SHP77 treated with DMSO at 0.1 percent for 48 hours (cell line): Measurements from ENCODE around the gene PRR30.
"Not testable (repeated sequence)": the region's sequence is repeated elsewhere in the genome, so short reads cannot be mapped to it uniquely, and the experiment has no call there.

Experiments used
- DNase-seq: peaks from one replicate; lab custom pipeline; 2025; lab: John Stamatoyannopoulos, UW

Gene PRR30

DNA sequence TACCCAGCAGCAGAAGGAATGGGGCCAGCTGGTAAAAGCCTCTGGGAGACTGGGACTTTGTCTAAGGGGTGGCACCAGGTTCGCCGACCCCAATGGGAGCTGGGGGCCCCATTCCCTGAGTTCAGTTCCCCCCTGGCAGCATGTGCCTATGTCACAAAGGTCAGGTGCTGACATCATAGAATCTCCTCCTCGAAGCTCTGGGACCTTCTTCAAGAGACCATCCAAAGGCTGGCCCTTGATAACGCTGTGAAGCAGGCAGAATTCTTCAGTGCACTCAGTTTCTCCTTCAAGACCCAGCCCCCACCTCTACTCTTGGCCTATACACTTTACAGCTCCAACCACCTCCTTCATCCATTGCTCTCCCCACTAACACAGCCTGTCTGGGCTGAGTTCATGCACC lies at the start of gene PRR30:
PRR30 (minus strand) TSS at position 101 of the 400 bp plus-strand sequence. CDS start 1,081 bp downstream, outside the sequence.
- no peak for DNase-seq

- DNase-seq: no peak
Measured at GRCh38 chr2:27186613-27187345, 47.6 kb upstream of the PRR30 start.

GRCh38 chr2:27185331-27186026 lies 46.3 kb upstream of the PRR30 start:
- no peak for DNase-seq

- no peak for DNase-seq
Measured at GRCh38 chr2:27184115-27184514, 44.9 kb upstream of the PRR30 start.

DNA sequence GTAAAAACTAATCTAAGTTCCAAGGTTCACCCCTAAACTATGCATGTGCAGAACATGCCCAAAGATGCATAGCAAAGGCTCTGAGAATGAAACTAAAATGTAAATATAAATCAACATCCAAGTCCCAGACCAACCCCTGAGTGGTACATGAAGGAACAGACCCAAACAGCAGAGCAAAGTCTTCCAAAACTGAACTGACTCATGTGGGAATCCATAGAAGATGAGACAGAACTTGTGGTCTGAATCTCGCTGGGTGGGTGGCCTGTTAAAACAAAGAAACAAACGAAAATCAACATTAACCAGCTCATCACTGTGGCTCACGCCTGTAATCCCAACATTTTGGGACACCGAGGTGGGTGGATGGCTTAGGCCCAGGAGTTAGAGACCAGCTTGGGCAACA lies 43.1 kb upstream of the PRR30 start:
- no peak for DNase-seq

- DNase-seq: no peak
Measured at GRCh38 chr2:27179344-27180000, 40.3 kb upstream of the PRR30 start.

- DNase-seq: no peak
Measured at GRCh38 chr2:27178469-27178868, 39.3 kb upstream of the PRR30 start.

GRCh38 chr2:27177441-27178351 lies 38.5 kb upstream of the PRR30 start:
- DNase-seq: no peak

DNA sequence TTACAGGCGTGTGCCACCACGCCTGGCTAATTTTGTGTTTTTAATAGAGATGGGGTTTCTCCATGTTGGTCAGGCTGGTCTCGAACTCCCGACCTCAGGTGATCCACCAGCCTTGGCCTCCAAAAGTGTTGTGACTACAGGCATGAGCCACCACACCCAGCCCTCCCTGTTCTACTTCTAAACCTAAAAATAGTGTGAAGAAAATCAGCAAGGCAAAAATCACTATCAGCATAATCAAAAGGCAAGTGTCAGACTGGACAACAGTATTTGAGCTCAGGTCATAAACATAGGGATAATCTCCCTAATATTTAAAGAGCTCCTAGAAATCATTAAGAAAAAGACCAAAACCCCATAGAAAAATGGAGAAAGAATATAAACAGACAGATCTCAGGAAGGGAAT lies 36.6 kb upstream of the PRR30 start:
- DNase-seq: not testable (repeated sequence)

DNA sequence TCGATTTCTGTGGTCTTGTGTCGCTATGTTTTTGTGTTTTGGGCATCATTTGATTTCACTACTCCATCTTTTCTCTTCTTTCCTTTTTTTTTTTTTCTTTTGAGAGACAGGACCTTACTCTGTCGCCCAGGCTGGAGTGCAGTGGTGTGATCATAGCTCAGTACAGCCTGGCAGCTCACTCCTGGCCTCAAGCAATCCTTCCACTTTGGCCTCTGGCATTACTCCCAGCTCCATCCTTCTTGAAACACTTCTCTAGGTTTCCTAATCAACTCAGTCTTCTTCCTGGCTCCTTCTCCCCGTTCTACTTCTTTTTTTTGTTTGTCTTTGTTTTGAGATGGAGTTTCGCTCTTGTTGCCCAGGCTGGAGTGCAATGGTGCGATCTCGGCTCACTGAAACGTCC lies 36.1 kb upstream of the PRR30 start:
- DNase-seq: no peak

DNA sequence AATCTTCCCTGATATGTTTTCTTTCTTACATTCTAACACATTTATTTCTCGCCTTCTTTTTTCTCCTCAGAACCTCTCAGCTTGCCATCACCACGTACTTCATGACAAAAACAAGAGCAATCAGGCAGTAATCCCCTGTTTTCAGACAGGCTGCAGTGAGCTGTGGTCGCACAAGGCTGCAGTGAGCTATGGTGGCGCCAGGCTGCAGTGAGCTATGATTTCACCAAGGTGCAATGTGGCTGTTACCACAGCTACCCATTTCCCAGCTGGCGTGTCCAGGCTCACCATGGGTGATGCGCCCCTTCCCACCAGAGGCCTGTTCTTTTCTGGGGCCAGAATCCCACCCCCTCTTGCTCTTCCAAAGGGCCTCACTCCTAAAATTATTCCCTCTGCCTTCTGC lies 35.4 kb upstream of the PRR30 start:
- no peak for DNase-seq

DNA sequence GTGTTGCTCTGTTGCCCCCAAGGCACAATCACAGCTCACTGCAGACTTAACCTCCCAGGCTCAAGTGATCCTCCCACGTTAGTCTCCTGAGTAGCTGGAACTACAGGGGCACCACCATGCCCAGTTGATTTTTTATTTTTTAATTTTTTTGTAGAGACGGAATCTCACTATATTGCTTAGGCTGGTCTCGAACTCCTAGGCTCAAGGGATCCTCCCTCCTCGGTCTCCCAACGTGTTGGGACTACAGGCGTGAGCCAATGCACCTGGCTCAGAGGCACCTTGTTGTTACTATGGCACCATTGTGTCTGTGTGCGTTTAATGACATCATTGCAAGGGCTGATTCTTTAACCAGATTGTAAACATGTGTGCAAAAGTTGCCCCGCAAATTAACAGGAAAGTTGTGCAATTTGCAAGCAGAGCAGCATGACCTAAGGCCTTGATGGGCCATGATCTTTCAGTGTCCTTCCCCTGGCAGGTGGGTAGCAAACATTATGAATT lies 32.2 kb upstream of the PRR30 start:
- no peak for DNase-seq

DNA sequence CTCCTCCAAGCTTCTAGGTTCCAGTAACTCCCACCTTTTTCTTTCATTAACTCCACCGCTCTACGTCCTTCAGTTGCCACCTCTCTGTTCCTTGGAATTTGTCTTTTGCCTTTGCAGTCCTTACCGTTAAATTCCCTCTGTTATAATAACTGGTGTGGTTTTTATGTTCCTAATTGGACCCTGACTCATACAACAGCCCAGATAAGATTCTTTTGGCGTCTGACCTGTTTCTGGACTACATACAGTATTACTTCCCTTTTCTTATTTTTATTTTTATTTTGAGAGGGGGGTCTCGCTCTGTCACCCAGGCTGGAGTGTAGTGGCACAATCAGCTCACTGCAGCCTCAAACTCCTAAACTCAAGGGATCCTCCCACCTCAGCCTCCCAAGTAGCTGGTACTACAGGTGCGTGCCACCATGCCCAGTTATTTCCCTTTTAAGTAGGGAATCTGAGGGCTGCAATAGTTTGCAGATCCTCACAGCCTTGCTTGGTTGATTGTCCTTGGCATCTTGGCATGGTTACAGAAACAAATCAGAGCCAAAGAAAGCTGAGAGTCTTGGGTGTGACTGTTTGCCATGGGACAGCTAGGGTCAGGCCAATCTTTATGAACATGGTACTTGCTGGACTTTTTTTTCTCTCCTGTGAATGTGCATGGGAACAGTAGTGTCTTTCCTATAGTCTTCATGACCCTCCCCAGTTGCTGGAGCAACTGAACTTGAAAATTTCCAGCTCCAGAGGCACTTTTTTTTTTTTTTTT lies 31.5 kb upstream of the PRR30 start:
- DNase-seq: no peak

DNA sequence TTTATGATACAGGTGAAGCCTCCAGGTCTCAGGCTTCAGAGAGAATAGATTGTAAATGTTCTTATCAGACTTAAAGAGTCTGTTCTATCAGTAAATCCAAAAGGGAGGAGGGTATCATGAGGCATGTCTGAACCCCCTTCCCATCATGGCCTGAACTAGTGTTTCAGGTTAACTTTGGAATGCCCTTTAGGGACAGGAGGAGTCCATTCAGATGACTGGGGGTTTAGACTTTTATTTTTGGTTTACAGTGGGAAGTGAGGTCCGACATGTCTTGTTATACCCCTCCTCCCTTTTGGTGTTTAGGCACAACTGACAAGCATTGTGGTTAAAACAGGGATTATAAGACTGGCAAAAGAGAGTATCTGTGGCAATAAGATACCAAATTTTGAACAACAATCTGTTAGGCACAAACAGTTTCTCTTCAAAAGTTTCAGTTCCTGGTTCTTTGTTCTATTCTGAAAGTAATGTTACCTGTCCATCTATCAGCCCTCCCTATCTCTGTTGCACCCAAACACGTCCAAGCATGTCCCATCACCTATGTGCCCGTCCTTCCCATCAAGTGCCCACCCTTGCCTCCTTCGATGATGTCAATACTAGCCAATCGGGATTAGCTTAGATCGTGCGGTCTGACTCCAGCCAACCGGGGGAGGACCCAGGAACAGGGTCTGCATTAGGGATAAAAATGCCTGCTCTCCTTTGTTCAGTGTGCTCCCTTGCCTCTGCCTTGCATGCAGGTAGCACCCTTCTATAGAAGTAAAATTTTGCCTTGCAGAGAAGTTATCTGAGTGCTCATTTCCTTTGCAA lies 26.0 kb upstream of the PRR30 start:
- no peak for DNase-seq

DNA sequence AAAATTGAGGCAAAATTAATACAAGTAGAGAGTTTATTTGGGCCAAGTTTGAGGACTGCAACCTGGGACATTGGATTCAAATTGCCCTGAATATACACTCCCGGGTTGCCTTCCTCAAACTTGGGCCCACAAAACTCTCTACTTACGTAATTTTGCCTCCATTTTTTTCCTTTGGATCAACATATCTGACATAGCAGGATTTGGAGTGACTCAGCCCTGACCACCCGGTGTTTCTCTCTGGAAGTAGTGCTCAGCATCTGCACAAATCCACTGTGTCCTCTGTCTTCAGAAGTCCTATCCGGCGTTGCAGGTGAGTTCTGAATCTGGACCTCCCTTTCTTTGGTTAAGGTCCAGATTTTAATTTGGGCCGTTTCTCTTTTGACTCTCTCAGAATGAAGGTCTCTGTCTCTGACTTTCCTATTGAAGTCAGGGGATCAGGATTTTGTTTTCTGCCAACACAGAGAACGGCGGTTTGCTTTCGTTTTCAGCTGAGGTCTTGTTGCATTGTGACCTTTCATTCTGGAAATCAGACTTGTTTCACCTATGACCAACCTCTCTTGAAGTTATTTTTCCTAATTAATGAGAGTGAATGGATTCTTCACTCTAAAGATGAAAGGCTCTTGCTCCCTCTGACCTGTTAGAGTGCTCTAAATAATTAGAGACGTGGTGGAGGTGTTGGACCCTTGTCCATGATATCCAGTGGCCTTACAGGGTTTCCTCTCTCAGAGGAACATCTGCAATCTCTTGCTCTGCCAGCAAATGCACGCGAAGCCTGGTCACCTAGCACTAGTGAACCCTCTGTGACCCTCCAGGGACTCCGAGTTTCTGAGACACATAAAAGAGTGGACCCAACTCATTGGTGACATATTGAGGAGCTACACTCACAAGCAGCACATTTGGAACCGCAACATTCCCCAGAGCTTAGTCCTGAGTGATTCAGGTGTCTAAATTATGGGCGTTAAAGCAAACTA lies 23.2 kb upstream of the PRR30 start:
- peak; percentile 12 for DNase-seq

DNA sequence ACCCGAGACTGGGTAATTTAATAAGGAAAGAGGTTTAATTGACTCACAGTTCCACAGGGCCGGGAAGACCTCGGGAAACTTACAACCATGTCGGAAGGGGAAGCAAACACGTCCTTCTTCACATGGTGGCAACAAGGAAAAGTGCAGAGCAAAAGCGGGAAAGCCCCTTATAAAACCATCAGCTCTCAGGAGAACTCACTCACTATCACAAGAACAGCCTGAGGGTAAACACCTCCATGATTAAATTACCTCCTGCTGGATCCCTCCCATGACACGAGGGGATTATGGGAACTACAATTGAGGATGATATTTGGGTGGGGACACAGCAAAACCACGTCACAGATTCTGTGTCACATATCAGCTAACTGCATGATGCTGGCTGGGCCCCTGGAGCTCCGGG lies 21.0 kb upstream of the PRR30 start:
- DNase-seq: no peak

- DNase-seq: no peak
Measured at GRCh38 chr2:27159271-27159670, 20.1 kb upstream of the PRR30 start.

DNA sequence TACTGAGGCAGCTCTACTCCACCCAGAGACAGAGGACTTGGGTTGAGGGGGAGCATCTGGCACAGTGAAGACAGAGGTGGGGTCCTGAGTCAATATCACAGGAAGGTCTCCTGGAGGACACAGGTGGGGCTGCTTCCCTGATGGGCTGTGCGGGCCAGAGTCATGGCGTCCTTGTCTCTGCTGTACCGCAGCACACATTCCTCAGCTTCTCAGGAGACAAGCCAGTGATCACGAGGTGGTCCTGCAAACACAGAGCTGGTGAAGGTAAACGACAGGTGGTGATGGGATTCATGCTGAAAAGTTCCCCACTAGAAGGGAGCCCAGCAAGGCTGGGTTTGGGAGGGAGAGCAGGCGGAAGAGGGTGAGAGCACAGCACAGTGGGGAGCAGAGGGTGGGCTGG lies 19.3 kb upstream of the PRR30 start:
- no peak for DNase-seq

GRCh38 chr2:27155069-27155520 lies 15.9 kb upstream of the PRR30 start:
- no peak for DNase-seq
